ENCODE results near the gene TPM1.

TPM1 gene

GRCh38 chr15:63057468-63058345, 15.2 kb downstream of the TPM1 start:
- Histone ChIP-seq H3K27me3 (ENCODE audit: control insufficient read depth, insufficient read depth, low read length) (no peaks in the 10 kb centered on the region), H3K4me1 (ENCODE audit: control insufficient read depth, insufficient read depth, low read length) (0 out of 2 replicates have a peak, but pooled peaks cover 4% of the 10 kb centered on the region), H3K4me3 (ENCODE audit: low read depth, low read length) (no peak overlapping the region)

GRCh38 chr15:63059075-63059474, 16.5 kb downstream of the TPM1 start:
- no peaks in the 10 kb centered on the region for H3K9me3 ChIP-seq (ENCODE audit: control insufficient read depth, insufficient read depth, low read length)
- no peak overlapping the region for H3K27ac ChIP-seq (ENCODE audit: low read depth, low read length)
- H3K27me3 ChIP-seq (ENCODE audit: control insufficient read depth, insufficient read depth, low read length), result no peaks in the 10 kb centered on the region
- no peak overlapping the region for H3K4me3 ChIP-seq (ENCODE audit: low read depth, low read length)
- no peaks in the 10 kb centered on the region for H3K4me1 ChIP-seq (ENCODE audit: control insufficient read depth, insufficient read depth, low read length)
- H3K9ac ChIP-seq (ENCODE audit: low read depth, low read length), result no peak overlapping the region
- peaks cover 98% of the 10 kb centered on the region for H3K36me3 ChIP-seq (ENCODE audit: control insufficient read depth, insufficient read depth, low read length)

More at GRCh38 chr15:63057468-63058345, 15.2 kb downstream of the TPM1 start:
- Histone ChIP-seq H3K27ac (ENCODE audit: low read depth, low read length) (no peak overlapping the region), H3K9ac (ENCODE audit: low read depth, low read length) (no peak overlapping the region), H3K36me3 (ENCODE audit: control insufficient read depth, insufficient read depth, low read length) (peaks cover 92% of the 10 kb centered on the region), H3K9me3 (ENCODE audit: control insufficient read depth, insufficient read depth, low read length) (no peaks in the 10 kb centered on the region)

- Histone ChIP-seq H3K27me3 (ENCODE audit: control insufficient read depth, insufficient read depth, low read length) (no peaks in the 10 kb centered on the region), H3K4me3 (ENCODE audit: low read depth, low read length) (no peak overlapping the region), H3K36me3 (ENCODE audit: control insufficient read depth, insufficient read depth, low read length) (peaks cover 96% of the 10 kb centered on the region), H3K9me3 (ENCODE audit: control insufficient read depth, insufficient read depth, low read length) (no peaks in the 10 kb centered on the region), H3K9ac (ENCODE audit: low read depth, low read length) (no peak overlapping the region), H3K27ac (ENCODE audit: low read depth, low read length) (no peak overlapping the region), H3K4me1 (ENCODE audit: control insufficient read depth, insufficient read depth, low read length) (no peaks in the 10 kb centered on the region)
Measured at GRCh38 chr15:63059573-63060216, 17.1 kb downstream of the TPM1 start.

GRCh38 chr15:63060699-63061098, 18.2 kb downstream of the TPM1 start:
- Histone ChIP-seq H3K9ac (ENCODE audit: low read depth, low read length) (no peak overlapping the region), H3K4me1 (ENCODE audit: control insufficient read depth, insufficient read depth, low read length) (no peaks in the 10 kb centered on the region), H3K27ac (ENCODE audit: low read depth, low read length) (no peak overlapping the region), H3K9me3 (ENCODE audit: control insufficient read depth, insufficient read depth, low read length) (no peaks in the 10 kb centered on the region), H3K4me3 (ENCODE audit: low read depth, low read length) (no peak overlapping the region), H3K36me3 (ENCODE audit: control insufficient read depth, insufficient read depth, low read length) (peaks cover 96% of the 10 kb centered on the region), H3K27me3 (ENCODE audit: control insufficient read depth, insufficient read depth, low read length) (no peaks in the 10 kb centered on the region)

GRCh38 chr15:63061975-63062374, 19.4 kb downstream of the TPM1 start:
- no peaks in the 10 kb centered on the region for H3K27me3 ChIP-seq (ENCODE audit: control insufficient read depth, insufficient read depth, low read length)
- H3K27ac ChIP-seq (ENCODE audit: low read depth, low read length), result no peak overlapping the region
- no peaks in the 10 kb centered on the region for H3K4me1 ChIP-seq (ENCODE audit: control insufficient read depth, insufficient read depth, low read length)
- H3K9me3 ChIP-seq (ENCODE audit: control insufficient read depth, insufficient read depth, low read length), result no peaks in the 10 kb centered on the region
- H3K36me3 ChIP-seq (ENCODE audit: control insufficient read depth, insufficient read depth, low read length), result peaks cover 98% of the 10 kb centered on the region
- H3K4me3 ChIP-seq (ENCODE audit: low read depth, low read length), result no peak overlapping the region
- no peak overlapping the region for H3K9ac ChIP-seq (ENCODE audit: low read depth, low read length)

- no peak overlapping the region for H3K4me3 ChIP-seq (ENCODE audit: low read depth, low read length)
- peaks cover 98% of the 10 kb centered on the region for H3K36me3 ChIP-seq (ENCODE audit: control insufficient read depth, insufficient read depth, low read length)
- H3K9ac ChIP-seq (ENCODE audit: low read depth, low read length), result no peak overlapping the region
- no peak overlapping the region for H3K27ac ChIP-seq (ENCODE audit: low read depth, low read length)
- no peaks in the 10 kb centered on the region for H3K9me3 ChIP-seq (ENCODE audit: control insufficient read depth, insufficient read depth, low read length)
- no peaks in the 10 kb centered on the region for H3K4me1 ChIP-seq (ENCODE audit: control insufficient read depth, insufficient read depth, low read length)
- no peaks in the 10 kb centered on the region for H3K27me3 ChIP-seq (ENCODE audit: control insufficient read depth, insufficient read depth, low read length)
Measured at GRCh38 chr15:63063164-63063756, 20.7 kb downstream of the TPM1 start.

- no peak overlapping the region for H3K27ac ChIP-seq (ENCODE audit: low read depth, low read length)
- H3K9ac ChIP-seq (ENCODE audit: low read depth, low read length), result no peak overlapping the region
- no peaks in the 10 kb centered on the region for H3K27me3 ChIP-seq (ENCODE audit: control insufficient read depth, insufficient read depth, low read length)
- peaks cover 96% of the 10 kb centered on the region for H3K36me3 ChIP-seq (ENCODE audit: control insufficient read depth, insufficient read depth, low read length)
- H3K9me3 ChIP-seq (ENCODE audit: control insufficient read depth, insufficient read depth, low read length), result no peaks in the 10 kb centered on the region
- H3K4me1 ChIP-seq (ENCODE audit: control insufficient read depth, insufficient read depth, low read length), result 0 out of 2 replicates have a peak, but pooled peaks cover under 1% of the 10 kb centered on the region
- H3K4me3 ChIP-seq (ENCODE audit: low read depth, low read length), result no peak overlapping the region
Measured at GRCh38 chr15:63063877-63064409, 21.4 kb downstream of the TPM1 start.

- no peak overlapping the region for H3K4me3 ChIP-seq (ENCODE audit: low read depth, low read length)
- H3K9ac ChIP-seq (ENCODE audit: low read depth, low read length), result no peak overlapping the region
- peaks cover 94% of the 10 kb centered on the region for H3K36me3 ChIP-seq (ENCODE audit: control insufficient read depth, insufficient read depth, low read length)
- no peaks in the 10 kb centered on the region for H3K9me3 ChIP-seq (ENCODE audit: control insufficient read depth, insufficient read depth, low read length)
- H3K27me3 ChIP-seq (ENCODE audit: control insufficient read depth, insufficient read depth, low read length), result no peaks in the 10 kb centered on the region
- H3K4me1 ChIP-seq (ENCODE audit: control insufficient read depth, insufficient read depth, low read length), result peaks cover 6% of the 10 kb centered on the region; the same call in 1 of the 2 replicates
- no peak overlapping the region for H3K27ac ChIP-seq (ENCODE audit: low read depth, low read length)
Measured at GRCh38 chr15:63065262-63066221, 23.0 kb downstream of the TPM1 start.

GRCh38 chr15:63066272-63066671, 23.7 kb downstream of the TPM1 start:
- H3K9me3 ChIP-seq (ENCODE audit: control insufficient read depth, insufficient read depth, low read length), result no peaks in the 10 kb centered on the region
- peaks cover 13% of the 10 kb centered on the region; the same call in 1 of the 2 replicates for H3K4me1 ChIP-seq (ENCODE audit: control insufficient read depth, insufficient read depth, low read length)
- no peak overlapping the region for H3K9ac ChIP-seq (ENCODE audit: low read depth, low read length)
- H3K27ac ChIP-seq (ENCODE audit: low read depth, low read length), result no peak overlapping the region
- peaks cover 94% of the 10 kb centered on the region for H3K36me3 ChIP-seq (ENCODE audit: control insufficient read depth, insufficient read depth, low read length)
- no peak overlapping the region for H3K4me3 ChIP-seq (ENCODE audit: low read depth, low read length)
- no peaks in the 10 kb centered on the region for H3K27me3 ChIP-seq (ENCODE audit: control insufficient read depth, insufficient read depth, low read length)

GRCh38 chr15:63067306-63067705, 24.8 kb downstream of the TPM1 start:
- Histone ChIP-seq H3K9me3 (ENCODE audit: control insufficient read depth, insufficient read depth, low read length) (no peaks in the 10 kb centered on the region), H3K4me3 (ENCODE audit: low read depth, low read length) (no peak overlapping the region), H3K27me3 (ENCODE audit: control insufficient read depth, insufficient read depth, low read length) (no peaks in the 10 kb centered on the region), H3K27ac (ENCODE audit: low read depth, low read length) (no peak overlapping the region), H3K9ac (ENCODE audit: low read depth, low read length) (no peak overlapping the region), H3K36me3 (ENCODE audit: control insufficient read depth, insufficient read depth, low read length) (peaks cover 94% of the 10 kb centered on the region), H3K4me1 (ENCODE audit: control insufficient read depth, insufficient read depth, low read length) (peaks cover 13% of the 10 kb centered on the region; the same call in 1 of the 2 replicates)
